Common myeloid progenitor, CD34-positive (primary cell): Measurements from ENCODE around the gene RNU11. TPM values are rescaled to one million over a fixed set of nuclear protein-coding genes. Genes with fewer than 3 reads are reported as not detected.

Experiments
- CTCF ChIA-PET: fragments of 350-600 bp; sonication (Branson Sonifier 250); formaldehyde crosslinking; loops from one replicate; lab custom pipeline; 2021; ENCODE audit warnings: antibody characterized with exemption; lab: Charles Lee
- POLR2A ChIA-PET: fragments of 350-600 bp; sonication (Branson Sonifier 250); formaldehyde crosslinking; loops from one replicate; lab custom pipeline; 2021; ENCODE audit warnings: antibody characterized with exemption; lab: Charles Lee
- DNase-seq, 3 donors: peaks; one replicate each; pipeline versions ENCODE4 v3.0.0 to v3.0.0-alpha.2; 2013
- H3K27ac ChIP-seq, 2 experiments: 1 replicate in 1 of 2; 2 replicates in 1 of 2; pipeline ENCODE4 v1.7.0; 2013; ENCODE audit warnings: inconsistent platforms in 2 of 2, low read length in 2 of 2, mild to moderate bottlenecking in 2 of 2, low read depth in 1 of 2, moderate library complexity in 1 of 2; ENCODE audit not compliant: severe bottlenecking in 2 of 2, insufficient read depth in 1 of 2, poor library complexity in 1 of 2
- H3K27me3 ChIP-seq, 5 experiments: replicated peaks in 2 of 5; 1 replicate in 3 of 5; 2 replicates in 2 of 5; pipeline versions ENCODE4 v1.6.1 to v1.7.0; 2013; ENCODE audit warnings: low read length in 4 of 5, mild to moderate bottlenecking in 2 of 5, moderate library complexity in 2 of 5, inconsistent platforms in 1 of 5; ENCODE audit not compliant: insufficient read depth in 5 of 5, control insufficient read depth in 4 of 5
- H3K36me3 ChIP-seq, 4 experiments: 1 replicate in 2 of 4; 2 replicates in 2 of 4; pipeline versions ENCODE4 v1.6.1 to v1.7.0; 2013; ENCODE audit warnings: low read length in 3 of 4, control low read depth in 1 of 4, mild to moderate bottlenecking in 1 of 4; ENCODE audit not compliant: control insufficient read depth in 4 of 4, insufficient read depth in 4 of 4
- H3K4me1 ChIP-seq, 4 experiments: 1 replicate in 3 of 4; 2 replicates in 1 of 4; pipeline versions ENCODE4 v1.6.1 to v1.7.1; 2013; ENCODE audit warnings: low read length in 3 of 4, mild to moderate bottlenecking in 3 of 4, control low read depth in 1 of 4, inconsistent platforms in 1 of 4, moderate library complexity in 1 of 4; ENCODE audit not compliant: control insufficient read depth in 4 of 4, insufficient read depth in 4 of 4; ENCODE audit errors: control extremely low read depth in 1 of 4
- H3K4me3 ChIP-seq, 7 experiments: 1 replicate in 4 of 7; 2 replicates in 3 of 7; pipeline versions ENCODE4 v1.5.1 to v1.7.0; 2013; ENCODE audit warnings: mild to moderate bottlenecking in 7 of 7, low read length in 6 of 7, moderate library complexity in 6 of 7, inconsistent platforms in 2 of 7, low read depth in 2 of 7, control low read depth in 1 of 7; ENCODE audit not compliant: insufficient read depth in 4 of 7, control insufficient read depth in 1 of 7; ENCODE audit errors: extremely low read depth in 1 of 7
- H3K9me3 ChIP-seq, 5 experiments: 1 replicate in 4 of 5; 2 replicates in 1 of 5; pipeline versions ENCODE4 v1.6.1 to v1.7.1; 2013; ENCODE audit warnings: low read length in 4 of 5, mild to moderate bottlenecking in 2 of 5, inconsistent platforms in 1 of 5, low read depth in 1 of 5, moderate library complexity in 1 of 5; ENCODE audit not compliant: control insufficient read depth in 4 of 5, insufficient read depth in 2 of 5; ENCODE audit errors: control extremely low read depth in 1 of 5
- WGBS: methylation state at CpG from one replicate; pipeline ENCODE4 v1.1.5; 2013; ENCODE audit not compliant: insufficient coverage; 5-methylcytosine and 5-hydroxymethylcytosine counted together
- polyA plus RNA-seq: library from polyadenylated mRNA; unstranded; fragments of 120-200 nt; gene quantifications from one replicate; pipeline ENCODE4 v1.2.1, GENCODE V29; 2013

The RNU11 gene
- polyA plus RNA-seq, result not detected

GRCh38 chr1:28648474-28649198 is at the start of gene RNU11:
TSS of gene RNU11 (plus strand) at chr1:28648600.
- ChIA-PET POLR2A (interaction anchor here (0.5 to 2.1 kb wide), 31 partner anchors 12 to 397 kb away, joined by 3 to 29 read pairs (median 4); partner anchors contain the start of genes EPB41, GMEB1 and YTHDF2), CTCF (interaction anchor here (1.0 to 1.2 kb wide), 3 partner anchors 13 to 20 kb away, joined by 3 to 4 read pairs (median 3); partner anchors contain the start of gene GMEB1)
- no peaks in the 10 kb centered on the region for H3K27me3 ChIP-seq

GRCh38 chr1:28601696-28602095 is 46.7 kb upstream of the RNU11 start:
- 100% methylated on average over 1 of the region's 3 CpGs for WGBS
- peaks cover 6 to 33% (median 23%) of the 10 kb centered on the region in 4 experiments for H3K36me3 ChIP-seq
- CTCF ChIA-PET, result interaction anchor here (0.6 to 4.8 kb wide), 6 partner anchors 22 to 333 kb away, joined by 3 to 28 read pairs (median 6); no protein-coding TSS in a partner anchor

More at GRCh38 chr1:28648474-28649198, at the start of gene RNU11:
- Histone ChIP-seq H3K4me3 (peak within 1 kb of the TSS; percentile 7 to 79 (median 57)), H3K4me1 (peaks cover 4 to 30% (median 24%) of the 10 kb centered on the region in 4 experiments), H3K27ac (peak within 1 kb of the TSS; percentile 100), H3K9me3 (no peaks in the 10 kb centered on the region), H3K36me3 (no peaks in the 10 kb centered on the region)
- DNase-seq, result peak; percentile 98 to 99 (median 99)
- under 1% methylated on average over 25 of the region's 28 CpGs for WGBS

DNA sequence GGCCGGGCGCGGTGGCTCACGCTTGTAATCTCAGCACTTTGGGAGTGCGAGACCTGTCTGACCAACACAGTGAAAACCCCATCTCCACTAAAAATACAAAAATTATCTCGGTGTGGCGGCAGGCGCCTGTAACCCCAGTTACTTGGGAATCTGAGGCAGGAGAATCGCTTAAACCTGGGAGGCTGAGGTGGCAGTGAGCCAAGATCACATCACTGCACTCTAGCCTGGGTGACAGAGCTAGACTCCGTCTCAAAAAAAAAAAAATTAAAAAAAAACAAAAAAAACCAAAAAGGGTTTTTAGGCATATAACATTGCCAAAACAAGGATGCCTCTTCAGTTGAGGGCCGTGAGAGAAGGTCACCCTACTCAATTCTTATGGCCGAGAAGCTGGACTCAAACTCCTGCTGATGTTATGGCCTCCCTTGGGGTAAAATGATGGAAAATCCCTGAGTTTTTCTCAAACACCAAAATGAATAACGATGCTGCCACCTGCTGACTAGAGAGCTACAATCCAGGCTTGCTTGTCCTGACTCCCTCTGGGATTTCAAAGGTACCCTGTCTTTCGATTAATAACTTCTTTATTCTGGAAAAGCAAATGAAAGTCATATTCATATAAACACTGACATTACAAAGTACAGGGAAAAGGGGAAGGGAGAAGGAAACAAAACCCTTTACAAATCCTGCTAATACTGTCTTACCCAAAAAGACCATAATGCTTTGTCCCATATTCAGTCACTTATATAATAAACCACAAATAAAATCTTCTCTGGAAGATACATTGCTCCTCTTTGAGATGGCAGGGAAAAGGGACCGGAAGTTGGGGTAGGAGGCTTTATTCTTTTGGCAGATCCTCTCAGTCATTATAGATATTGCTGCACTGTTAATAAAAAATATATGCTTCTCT is 45.6 kb upstream of the RNU11 start:
- DNase-seq, result peak; percentile 59 to 70 (median 63)
- Histone ChIP-seq H3K27me3 (no peaks in the 10 kb centered on the region), H3K27ac (no peak overlapping the region), H3K4me3 (no peak overlapping the region), H3K4me1 (no peaks in the 10 kb centered on the region), H3K36me3 (peaks cover 6 to 33% (median 27%) of the 10 kb centered on the region in 4 experiments), H3K9me3 (no peaks in the 10 kb centered on the region)
- 91% methylated on average over 13 of the region's 15 CpGs for WGBS
- POLR2A ChIA-PET, result interaction anchor here (0.6 to 1.2 kb wide), 7 partner anchors 10 to 715 kb away, joined by 3 to 7 read pairs (median 4); no protein-coding TSS in a partner anchor
- CTCF ChIA-PET, result interaction anchor here (0.6 to 4.8 kb wide), 19 partner anchors 9 to 334 kb away, joined by 3 to 28 read pairs (median 4); no protein-coding TSS in a partner anchor

More at GRCh38 chr1:28601696-28602095, 46.7 kb upstream of the RNU11 start:
- no peaks in the 10 kb centered on the region for H3K4me1 ChIP-seq
- POLR2A ChIA-PET, result interaction anchor here (0.9 to 1.2 kb wide), 2 partner anchors 9 to 20 kb away, joined by 3 to 5 read pairs; no protein-coding TSS in a partner anchor
- no peak for DNase-seq
- no peaks in the 10 kb centered on the region for H3K27me3 ChIP-seq
- H3K27ac ChIP-seq, result no peak overlapping the region
- H3K4me3 ChIP-seq, result no peak overlapping the region
- H3K9me3 ChIP-seq, result no peaks in the 10 kb centered on the region

GRCh38 chr1:28604411-28604810 is 44.0 kb upstream of the RNU11 start:
- DNase-seq, result no peak
- Histone ChIP-seq H3K9me3 (no peaks in the 10 kb centered on the region), H3K36me3 (peaks cover 6 to 39% (median 28%) of the 10 kb centered on the region in 4 experiments), H3K27ac (no peak overlapping the region), H3K4me3 (no peak overlapping the region), H3K4me1 (no peaks in the 10 kb centered on the region), H3K27me3 (no peaks in the 10 kb centered on the region)
- ChIA-PET POLR2A (interaction anchor here (1.0 kb wide), 1 partner anchor 23 kb away, joined by 3 read pairs; no protein-coding TSS in a partner anchor), CTCF (interaction anchor here (0.5 to 4.8 kb wide), 14 partner anchors 8 to 435 kb away, joined by 3 to 28 read pairs (median 4); no protein-coding TSS in a partner anchor)
- WGBS, result 84% methylated on average over 4 of the region's 5 CpGs

- Histone ChIP-seq H3K27ac (no peak overlapping the region), H3K4me1 (no peaks in the 10 kb centered on the region), H3K4me3 (no peak overlapping the region), H3K9me3 (no peaks in the 10 kb centered on the region), H3K36me3 (peaks cover 6 to 41% (median 28%) of the 10 kb centered on the region in 4 experiments), H3K27me3 (no peaks in the 10 kb centered on the region)
- ChIA-PET POLR2A (no interaction called here), CTCF (interaction anchor here (0.5 to 4.8 kb wide), 8 partner anchors 9 to 435 kb away, joined by 3 to 28 read pairs (median 4); no protein-coding TSS in a partner anchor)
- no peak for DNase-seq
- 98% methylated on average over 6 of the region's 6 CpGs for WGBS
Measured at GRCh38 chr1:28604962-28605361, 43.4 kb upstream of the RNU11 start.

DNA sequence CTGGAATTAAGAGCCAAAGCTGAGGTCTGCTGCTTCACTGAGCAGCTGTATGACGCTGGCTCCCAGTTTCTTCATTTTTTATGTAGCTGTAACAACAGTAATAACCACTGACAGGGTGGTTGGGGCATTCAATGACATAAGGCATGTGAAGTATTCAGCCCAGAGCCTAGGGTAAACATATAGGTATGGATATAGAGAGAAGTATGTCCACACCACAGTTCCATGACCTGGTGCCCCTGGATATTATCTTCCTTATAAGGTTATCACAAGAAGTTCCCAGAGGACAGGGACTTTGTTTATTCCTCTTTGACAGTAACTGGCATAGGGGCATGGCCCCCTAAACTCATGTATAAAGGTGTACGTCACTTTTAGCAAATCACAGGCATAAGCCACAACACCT is 41.6 kb upstream of the RNU11 start:
- ChIA-PET CTCF (no interaction called here), POLR2A (no interaction called here)
- Histone ChIP-seq H3K36me3 (peaks cover 10 to 54% (median 28%) of the 10 kb centered on the region in 4 experiments), H3K4me3 (no peak overlapping the region), H3K27ac (no peak overlapping the region), H3K27me3 (no peaks in the 10 kb centered on the region), H3K9me3 (no peaks in the 10 kb centered on the region), H3K4me1 (no peaks in the 10 kb centered on the region)
- DNase-seq, result no peak
- no CpG with 5 or more reads among the region's 2 CpGs for WGBS
